IMR-90 (cell line): ENCODE results near the gene CWF19L1.

Experiments
- POLR2A ChIP-seq: IDR thresholded peaks from 2 replicates; pipeline ENCODE4 v1.6.1; 2012; ENCODE audit warnings: mild to moderate bottlenecking, low read depth, low read length
- RCOR1 ChIP-seq: IDR thresholded peaks from 2 replicates; pipeline ENCODE4 v1.6.1; 2012; ENCODE audit warnings: mild to moderate bottlenecking, low read length, improper control_type of control experiment; ENCODE audit not compliant: insufficient replicate concordance
- TF ChIP-seq, protein P1 (sequence below): conservative IDR thresholded peaks from 2 replicates; pipeline ENCODE4 v1.5.1; 2012; ENCODE audit warnings: mild to moderate bottlenecking, low read depth, low read length, improper control_type of control experiment

DNA sequence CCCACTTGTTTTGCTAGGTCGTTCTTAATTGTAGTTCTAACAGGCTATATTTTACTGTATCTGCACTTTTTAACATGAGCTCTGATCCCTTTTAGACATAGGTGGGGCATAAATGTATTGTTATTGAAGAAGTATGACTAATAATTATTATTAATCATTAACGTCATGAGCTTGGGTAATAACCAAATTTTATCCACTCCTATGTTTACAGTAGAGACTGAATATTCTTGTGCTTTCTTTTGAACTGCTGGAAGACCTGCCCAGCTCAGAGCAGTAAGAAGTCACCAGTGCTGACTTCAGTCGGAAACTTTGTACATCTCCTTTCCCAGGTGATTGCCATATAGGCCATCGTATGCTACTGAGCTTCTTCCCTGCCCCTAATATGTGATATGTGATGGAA is 43.9 kb upstream of the CWF19L1 start:
- TF ChIP-seq RCOR1 (no peak), POLR2A (no peak)
- TF ChIP-seq, protein P1, sequence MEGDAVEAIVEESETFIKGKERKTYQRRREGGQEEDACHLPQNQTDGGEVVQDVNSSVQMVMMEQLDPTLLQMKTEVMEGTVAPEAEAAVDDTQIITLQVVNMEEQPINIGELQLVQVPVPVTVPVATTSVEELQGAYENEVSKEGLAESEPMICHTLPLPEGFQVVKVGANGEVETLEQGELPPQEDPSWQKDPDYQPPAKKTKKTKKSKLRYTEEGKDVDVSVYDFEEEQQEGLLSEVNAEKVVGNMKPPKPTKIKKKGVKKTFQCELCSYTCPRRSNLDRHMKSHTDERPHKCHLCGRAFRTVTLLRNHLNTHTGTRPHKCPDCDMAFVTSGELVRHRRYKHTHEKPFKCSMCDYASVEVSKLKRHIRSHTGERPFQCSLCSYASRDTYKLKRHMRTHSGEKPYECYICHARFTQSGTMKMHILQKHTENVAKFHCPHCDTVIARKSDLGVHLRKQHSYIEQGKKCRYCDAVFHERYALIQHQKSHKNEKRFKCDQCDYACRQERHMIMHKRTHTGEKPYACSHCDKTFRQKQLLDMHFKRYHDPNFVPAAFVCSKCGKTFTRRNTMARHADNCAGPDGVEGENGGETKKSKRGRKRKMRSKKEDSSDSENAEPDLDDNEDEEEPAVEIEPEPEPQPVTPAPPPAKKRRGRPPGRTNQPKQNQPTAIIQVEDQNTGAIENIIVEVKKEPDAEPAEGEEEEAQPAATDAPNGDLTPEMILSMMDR: no peak
